GM21723 (cell line): ENCODE results near the gene GPR39.

Source experiments
- ATAC-seq: cut with Tn5 transposase; IDR thresholded peaks from one replicate; pipeline ENCODE4 v1.9.1; 2021; ENCODE audit warnings: mild to moderate bottlenecking, moderate library complexity; ENCODE audit not compliant: unreplicated experiment

GPR39 gene

GRCh38 chr2:132667706-132668105 lies 251.1 kb downstream of the GPR39 start:
- ATAC-seq, result no peak

- ATAC-seq, result no peak
Observed at GRCh38 chr2:132668189-132668823, 251.7 kb downstream of the GPR39 start.

GRCh38 chr2:132668987-132669907 lies 252.6 kb downstream of the GPR39 start:
- no peak for ATAC-seq

DNA sequence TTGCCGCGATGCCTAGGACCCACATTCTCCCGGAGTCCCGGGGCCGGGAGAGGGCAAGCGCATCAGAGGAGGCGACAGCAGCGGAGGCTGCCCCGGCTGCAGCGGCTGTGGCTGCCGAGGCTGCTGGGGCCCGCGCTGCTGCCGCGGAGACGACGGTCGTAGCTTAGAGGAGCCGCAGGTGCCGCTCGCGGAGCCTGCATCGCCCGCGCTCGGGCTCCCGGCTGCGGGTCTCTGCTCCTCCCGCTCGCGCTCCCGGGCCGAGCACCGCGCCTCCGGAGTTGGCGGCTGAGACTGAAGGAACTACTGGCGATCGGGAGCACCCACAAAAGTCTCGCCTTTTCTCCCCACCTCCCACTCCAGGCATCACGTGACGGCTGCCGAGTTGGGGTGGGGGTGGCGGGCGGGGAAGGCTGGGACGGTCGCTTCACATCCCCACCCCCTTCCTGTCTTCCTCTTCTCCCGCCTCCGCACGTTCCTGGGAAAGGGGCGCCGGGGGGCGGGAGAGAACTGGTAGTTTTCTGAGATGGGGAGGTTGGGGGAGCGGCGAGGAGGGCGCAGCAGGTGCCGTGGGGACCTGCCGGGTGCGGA lies 253.4 kb downstream of the GPR39 start, which contains the start of gene LYPD1:
LYPD1 (minus strand) TSS at position 298 of the 588 bp plus-strand sequence; CDS start at position 25, 273 bp downstream.
- ATAC-seq, result no peak

- no peak for ATAC-seq
Observed at GRCh38 chr2:132670496-132671150, 254.0 kb downstream of the GPR39 start.

- ATAC-seq, result no peak
Observed at GRCh38 chr2:132671151-132671835, 254.7 kb downstream of the GPR39 start.

DNA sequence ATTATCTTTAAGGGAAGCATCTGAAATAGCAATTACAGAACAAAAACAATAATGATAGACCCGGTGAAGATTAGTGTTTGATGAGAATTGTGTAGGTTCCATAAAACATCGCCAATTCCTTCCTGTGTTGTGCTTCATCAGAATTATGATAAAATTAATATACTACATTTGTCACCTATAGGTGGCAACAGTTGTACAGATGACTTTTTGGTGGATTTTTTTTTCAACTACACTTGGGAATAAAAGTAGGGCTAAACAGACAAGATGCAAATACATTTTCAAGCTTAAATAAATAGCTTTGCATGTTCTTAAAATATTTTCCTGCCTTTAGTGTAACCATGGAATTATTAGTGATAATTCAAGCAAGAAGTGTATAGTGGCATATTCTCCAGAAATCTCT lies 260.4 kb downstream of the GPR39 start:
- no peak for ATAC-seq

DNA sequence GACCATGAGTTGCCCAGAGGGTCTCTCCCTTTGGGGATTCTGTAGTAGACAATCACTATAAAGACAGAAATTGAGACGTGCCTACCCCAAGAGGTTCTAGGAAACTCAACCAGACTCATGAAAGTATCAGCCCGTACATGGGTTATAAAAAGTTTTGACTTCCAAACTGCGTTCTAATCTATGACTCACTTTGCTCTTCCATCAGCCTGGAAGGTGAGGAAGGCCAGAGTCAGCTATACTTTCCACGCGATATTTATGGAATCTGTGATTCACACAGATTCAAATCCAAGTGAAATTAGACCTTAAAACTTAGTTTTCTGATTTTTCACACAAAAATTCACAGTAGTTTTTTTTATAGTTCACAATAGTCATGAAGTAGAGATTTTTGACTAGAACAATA lies 261.1 kb downstream of the GPR39 start:
- ATAC-seq, result no peak

- ATAC-seq, result no peak
Observed at GRCh38 chr2:132678483-132678882, 261.9 kb downstream of the GPR39 start.

DNA sequence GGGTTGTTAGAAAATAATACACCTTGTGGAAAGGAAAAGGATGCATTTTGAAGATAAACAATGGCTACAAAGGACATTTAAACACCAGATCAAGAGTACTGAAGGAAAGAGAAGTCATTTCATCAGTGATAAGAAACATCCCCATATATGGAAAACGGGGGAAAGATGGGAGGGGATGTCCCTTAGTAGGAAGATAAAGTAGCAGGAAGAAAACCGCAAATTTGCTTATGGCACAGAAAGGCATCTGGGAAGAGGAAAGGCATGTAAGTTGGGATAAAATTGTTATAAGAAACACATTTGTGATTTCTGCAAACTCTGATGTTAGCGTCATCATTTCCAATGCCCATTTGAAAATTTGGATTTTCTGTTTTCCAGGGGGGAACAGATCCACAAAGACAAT lies 263.9 kb downstream of the GPR39 start:
- ATAC-seq, result no peak

- no peak for ATAC-seq
Observed at GRCh38 chr2:132681766-132682165, 265.2 kb downstream of the GPR39 start.

GRCh38 chr2:132690664-132691303 lies 274.2 kb downstream of the GPR39 start:
- no peak for ATAC-seq

DNA sequence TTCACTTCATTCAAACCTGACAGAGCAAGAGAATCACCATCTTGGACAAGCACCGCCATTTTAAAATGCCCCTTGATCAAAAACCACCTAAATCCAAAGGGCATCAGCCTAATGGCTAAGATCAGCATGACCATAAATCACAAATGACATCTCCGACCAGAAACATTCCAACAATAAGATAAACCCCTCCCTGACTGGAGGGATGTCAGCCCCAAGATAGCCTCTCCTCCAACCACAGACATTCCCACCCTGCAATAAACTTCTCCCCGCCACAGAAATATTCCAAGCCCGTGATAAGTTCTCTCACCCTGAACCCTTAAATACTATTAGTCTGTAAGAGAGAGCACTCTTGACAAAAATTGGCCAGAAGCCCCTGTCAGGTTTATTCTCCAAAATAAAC lies 275.0 kb downstream of the GPR39 start:
- no peak for ATAC-seq

DNA sequence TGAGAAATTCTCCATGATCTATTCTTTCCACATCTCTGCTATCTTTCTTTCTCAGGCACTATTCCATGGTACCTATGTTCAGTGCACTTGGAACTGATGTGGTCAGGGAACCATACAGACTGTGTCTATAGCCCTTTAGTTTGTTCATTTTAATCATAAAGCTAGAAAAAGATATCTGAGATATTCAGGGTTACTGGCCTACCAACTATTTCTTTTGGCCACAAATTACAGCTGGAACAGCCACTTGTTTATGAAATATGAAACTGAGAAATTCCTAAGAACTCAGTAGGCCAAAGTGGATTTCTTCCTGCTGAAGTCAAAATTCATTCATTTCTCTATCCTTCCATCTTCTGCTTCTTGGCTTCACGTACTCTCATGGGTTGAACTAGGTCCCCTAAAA lies 276.2 kb downstream of the GPR39 start:
- ATAC-seq, result no peak
